Activated CD8-positive, alpha-beta memory T cell treated with anti-CD3 and anti-CD28 coated beads, Interleukin-2, amount 50 U/mL, for 24 hours (primary cell): ENCODE measurements around the gene BAX.

Source experiments
- DNase-seq: peaks from one replicate; pipeline ENCODE4 v3.0.0-alpha.2; 2020; ENCODE audit errors: extremely low read depth

Gene BAX

GRCh38 chr19:48962029-48962848 is 7.6 kb downstream of the BAX start:
- DNase-seq = no peak

DNA sequence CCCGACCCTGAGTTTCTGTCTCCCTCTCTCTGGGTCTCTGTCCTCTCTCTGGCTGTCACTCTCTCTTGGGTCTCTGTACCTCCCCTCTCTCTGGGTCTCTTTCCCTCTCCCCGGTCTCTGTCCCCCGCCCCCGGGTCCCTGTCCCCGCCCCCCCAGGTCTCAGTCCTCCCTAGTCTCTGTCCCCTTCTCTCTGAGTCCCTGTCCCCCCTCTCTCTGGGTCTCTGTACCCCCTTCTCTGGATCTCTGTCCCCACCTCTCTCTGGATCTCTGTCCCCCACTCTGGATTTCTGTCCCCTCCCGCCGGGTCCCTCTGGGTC is 8.1 kb downstream of the BAX start:
- no peak for DNase-seq

DNA sequence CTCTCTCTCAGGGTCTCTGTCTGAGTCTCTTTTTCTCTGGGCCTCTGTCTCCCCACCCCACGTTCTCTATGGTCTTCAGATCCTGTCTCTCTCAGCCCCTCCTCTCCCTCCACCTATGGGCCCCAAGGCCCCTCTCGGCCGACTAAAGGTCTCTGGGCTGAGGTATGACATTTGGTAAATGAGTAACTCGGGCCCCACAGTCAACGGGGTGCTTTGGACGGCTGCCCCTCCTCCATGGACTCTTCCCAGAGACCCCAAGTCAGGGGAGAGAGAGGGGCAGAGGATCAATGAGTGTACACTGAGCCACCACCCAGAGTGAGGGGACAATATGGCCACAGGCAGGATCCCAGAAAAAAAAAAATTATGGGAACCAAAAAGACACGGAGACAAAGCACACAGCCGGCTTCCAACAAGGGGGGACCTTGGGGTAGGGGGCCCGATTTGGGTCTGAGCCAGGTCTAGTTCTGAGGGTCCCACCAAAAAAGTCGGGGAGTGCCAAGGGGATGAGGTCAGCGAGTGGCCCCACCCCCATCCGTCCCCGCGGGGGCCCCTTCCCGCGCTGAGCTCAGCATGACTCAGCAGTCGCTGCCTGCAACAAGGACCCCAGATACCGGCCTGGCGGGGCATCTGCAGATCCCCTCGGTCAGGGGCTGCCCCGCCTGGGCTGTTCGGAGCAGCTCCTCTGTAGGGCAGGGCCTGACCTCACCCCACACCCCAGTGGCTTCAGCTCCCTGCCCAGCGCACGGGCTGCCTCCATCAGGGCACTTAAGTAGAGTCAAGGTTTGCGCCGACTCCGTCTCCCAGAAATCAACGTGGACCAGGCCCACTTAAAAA is 8.9 kb downstream of the BAX start:
- peak; percentile 44 for DNase-seq

- DNase-seq = no peak
These were observed 9.7 kb downstream of the BAX start for GRCh38 chr19:48964205-48965039.

GRCh38 chr19:48965040-48965805 is 10.5 kb downstream of the BAX start, which contains the start of gene FTL:
TSS of gene FTL (plus strand) at chr19:48965309. CDS start at chr19:48965508, 199 bp downstream.
- DNase-seq = peak; percentile 78

DNA sequence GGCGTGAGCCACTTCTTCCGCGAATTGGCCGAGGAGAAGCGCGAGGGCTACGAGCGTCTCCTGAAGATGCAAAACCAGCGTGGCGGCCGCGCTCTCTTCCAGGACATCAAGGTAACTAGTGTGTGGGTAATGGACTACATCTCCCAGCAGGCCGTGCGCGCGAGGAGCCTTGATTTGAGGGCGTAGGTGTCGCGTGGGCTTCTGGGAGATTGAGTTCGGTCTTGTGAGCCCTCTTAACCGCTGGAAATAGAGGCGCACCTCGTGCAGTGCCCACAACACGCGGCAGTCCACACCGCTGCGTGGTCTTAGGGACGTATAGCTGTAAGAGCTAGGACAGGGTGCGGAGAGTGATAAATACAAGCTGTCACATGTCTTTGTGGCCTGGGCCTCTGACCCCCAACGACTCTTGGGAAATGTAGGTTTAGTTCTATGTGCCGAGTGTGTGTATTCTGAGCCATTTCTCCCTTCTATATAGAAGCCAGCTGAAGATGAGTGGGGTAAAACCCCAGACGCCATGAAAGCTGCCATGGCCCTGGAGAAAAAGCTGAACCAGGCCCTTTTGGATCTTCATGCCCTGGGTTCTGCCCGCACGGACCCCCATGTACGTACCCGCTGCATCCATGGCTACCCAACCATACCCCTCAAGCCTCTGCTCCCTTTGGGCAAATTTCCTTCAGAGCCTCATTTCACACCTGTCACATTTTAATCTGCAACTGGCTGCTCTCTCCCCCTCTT is 11.3 kb downstream of the BAX start:
- DNase-seq = peak; percentile 73

DNA sequence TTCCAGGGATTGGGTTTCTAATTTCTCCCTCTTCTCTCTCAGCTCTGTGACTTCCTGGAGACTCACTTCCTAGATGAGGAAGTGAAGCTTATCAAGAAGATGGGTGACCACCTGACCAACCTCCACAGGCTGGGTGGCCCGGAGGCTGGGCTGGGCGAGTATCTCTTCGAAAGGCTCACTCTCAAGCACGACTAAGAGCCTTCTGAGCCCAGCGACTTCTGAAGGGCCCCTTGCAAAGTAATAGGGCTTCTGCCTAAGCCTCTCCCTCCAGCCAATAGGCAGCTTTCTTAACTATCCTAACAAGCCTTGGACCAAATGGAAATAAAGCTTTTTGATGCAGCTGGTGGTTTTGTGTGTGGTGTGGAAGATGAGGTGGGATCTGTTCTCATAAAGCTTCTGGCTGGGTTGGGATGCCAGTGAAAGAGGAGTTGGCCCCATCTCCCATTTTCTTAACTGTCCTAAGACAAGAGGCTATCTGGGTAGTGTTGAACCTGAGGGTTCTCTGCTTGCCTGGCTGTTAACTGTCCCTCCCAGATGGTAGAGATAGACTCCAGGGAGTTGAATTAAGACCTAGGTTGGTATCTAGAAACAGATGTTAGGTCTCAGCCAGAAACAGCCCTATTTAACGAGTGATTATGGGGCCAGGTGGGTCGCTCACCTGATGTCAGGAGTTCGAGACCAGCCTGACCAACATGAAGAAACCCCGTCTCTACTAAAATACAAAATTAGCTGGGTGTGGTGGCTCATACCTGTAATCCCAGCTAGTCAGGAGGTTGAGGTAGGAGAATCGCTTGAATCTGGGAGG is 12.1 kb downstream of the BAX start:
- DNase-seq = no peak

- no peak for DNase-seq
These were observed 12.9 kb downstream of the BAX start for GRCh38 chr19:48967346-48968178.

GRCh38 chr19:48968179-48968661 is 13.5 kb downstream of the BAX start:
- DNase-seq = no peak

DNA sequence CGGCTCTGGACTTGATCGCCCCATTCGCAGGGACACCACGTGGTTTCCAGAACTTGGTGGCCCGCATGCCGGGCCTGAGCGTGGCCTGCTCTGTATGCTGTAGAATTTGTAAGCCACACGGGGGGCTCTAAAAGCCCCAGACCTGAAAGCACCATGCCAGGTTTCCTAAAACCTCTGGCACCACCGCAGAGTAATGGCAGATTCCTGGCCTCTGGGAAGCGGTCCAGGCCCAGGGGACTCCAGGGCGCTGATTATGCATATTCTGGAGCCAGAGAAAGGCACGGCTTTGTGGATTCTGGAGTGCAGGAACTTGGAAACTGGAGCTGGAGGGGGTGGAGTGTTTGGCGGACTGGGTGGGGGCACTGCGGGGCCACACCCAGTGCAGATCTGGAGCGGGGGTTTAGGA is 14.1 kb downstream of the BAX start:
- no peak for DNase-seq

DNA sequence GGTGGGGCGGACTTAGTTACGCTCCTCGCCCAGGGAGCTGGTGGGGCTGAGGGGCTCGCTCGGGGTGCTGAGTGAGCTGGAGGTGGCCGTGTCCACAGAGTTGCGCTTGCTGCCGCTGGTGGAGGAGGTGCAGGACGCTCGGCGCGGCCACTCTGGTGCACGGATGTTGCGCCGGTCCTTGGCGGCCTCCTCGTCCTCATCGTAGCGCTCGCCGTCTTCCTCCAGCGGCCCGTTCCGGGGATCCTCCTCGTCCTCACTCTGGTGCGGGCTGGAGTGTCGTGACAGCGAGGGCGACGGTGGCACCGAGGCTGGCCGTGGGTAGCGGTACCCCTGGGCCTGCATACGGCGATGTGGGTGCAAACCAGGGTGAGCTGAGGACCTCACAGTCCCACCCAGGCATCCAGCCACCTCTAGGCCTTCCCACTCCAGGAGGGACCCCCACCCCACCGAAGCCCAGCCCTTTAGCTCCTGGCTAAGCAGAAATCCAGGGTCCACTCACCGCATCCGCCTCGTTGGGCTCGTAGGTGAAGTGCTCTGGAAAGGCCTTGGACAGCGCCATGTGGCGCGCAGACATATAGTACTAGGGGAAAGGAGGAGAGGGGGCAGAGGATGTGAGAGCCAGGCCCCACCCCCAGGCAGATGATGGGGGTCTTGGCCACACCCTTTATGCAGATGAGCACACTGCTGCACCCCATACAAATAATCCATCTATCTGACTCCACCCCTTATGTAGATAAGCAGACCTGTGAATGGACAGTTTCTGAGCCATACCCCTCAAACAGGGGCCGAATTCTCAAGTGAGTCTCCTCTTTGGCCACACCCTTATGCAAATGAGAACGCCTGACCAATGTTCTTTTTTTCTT is 14.8 kb downstream of the BAX start:
- no peak for DNase-seq

DNA sequence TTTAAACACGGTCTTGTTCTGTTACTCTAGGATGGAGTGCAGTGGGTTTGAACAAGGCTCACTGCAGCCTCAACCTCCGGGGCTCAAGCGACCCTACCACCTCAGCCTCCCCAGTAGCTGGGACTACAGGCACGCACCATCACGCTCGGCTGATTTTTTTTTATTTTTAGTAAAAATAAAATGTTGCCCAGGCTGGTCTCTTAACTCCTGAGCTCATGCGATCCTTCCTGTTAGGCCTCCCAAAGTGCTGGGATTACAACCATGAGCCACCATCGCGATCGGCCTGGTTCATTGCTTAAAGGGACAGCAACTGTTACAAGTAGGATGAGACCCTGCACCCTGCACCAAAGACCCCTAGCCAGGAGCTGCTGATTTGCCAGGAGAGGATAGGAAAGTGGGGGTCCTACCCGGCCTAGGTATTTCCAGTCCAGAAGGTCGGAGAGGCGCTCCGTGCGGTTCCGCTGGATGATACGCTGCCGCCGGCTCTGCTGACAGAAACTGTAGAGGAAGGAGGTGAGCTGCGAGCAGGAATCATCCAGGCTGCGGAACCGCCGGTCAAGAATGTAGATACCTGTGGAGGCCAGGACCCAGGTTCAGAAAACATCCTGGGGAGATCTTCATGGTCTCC is 15.6 kb downstream of the BAX start:
- DNase-seq = no peak

DNA sequence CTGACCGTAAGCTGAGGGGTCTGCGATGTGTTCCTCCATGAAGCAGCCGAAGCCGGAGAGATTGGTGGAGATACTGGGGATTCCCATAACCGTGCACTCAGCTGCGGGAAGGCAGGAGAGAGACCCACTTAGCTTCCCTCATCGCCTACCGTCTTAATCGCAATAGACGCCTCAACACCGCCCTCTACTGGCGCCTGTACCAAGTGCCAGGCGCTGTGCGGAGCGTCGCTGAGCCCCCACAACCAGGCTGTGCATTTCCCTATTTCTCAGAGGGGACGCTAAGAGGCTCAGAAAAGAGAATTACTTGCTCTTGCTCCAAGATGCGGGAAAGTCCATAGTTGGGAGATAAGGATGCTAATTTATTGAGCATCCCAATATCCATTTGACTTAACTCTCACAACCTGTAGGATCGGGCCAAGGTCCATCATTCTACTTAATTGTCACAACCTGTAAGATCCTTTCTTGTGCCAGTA is 16.3 kb downstream of the BAX start:
- DNase-seq = peak; percentile 72

DNA sequence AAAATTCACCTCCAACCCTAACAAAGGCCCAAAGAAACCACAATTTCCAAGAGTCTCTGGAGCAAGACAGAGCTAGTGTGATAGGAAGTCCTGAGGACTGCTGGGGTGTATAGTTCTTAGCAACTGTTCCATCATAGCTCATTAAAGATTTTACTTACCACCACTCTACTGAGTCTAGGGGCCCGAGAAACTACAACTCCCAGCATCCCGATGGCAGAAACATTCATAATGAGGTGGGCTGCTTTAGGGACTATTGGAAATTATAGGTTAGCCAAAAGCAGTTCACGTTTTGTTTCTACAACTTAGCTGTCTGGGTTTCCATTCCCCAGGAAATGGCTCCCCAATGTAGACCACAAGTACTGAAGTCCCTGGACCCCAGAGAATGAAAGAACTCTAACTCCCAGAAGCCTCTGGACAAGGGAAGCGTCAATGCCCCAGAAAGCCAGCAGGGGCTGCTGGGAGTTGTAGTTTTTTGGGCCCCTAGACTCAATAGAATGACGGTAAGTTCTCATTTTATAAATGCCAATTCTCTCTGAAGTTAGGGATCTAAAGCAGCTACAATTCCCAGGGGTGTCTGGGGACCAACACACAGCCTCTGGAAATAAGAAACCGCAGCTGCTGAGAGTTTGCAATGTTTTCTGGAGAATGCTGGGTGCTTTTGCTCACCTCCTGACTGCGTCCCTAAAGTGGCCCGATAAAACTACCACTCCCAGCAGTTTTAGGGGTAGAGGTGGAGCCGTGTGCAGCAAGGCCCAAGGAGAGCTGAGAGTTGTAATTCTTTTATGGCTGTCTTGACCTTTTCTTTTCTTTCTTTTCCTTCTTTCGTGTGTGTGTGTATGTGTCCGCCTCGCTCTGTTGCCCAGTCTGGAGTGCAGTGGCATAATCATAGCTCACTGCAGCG is 21.5 kb downstream of the BAX start:
- no peak for DNase-seq

- no peak for DNase-seq
These were observed 22.4 kb downstream of the BAX start for GRCh38 chr19:48977061-48977460.

GRCh38 chr19:48982280-48982679 is 27.6 kb downstream of the BAX start:
- DNase-seq = no peak
